HG03097 (cell line): ENCODE measurements around the gene ERFL.
A peak's percentile ranks its signal among the peaks of the same experiment; 100 is the strongest.

Source experiments
- ATAC-seq: cut with Tn5 transposase; IDR thresholded peaks from one replicate; pipeline ENCODE4 v1.9.1; 2021; ENCODE audit not compliant: unreplicated experiment, low FRiP score

ERFL gene

DNA sequence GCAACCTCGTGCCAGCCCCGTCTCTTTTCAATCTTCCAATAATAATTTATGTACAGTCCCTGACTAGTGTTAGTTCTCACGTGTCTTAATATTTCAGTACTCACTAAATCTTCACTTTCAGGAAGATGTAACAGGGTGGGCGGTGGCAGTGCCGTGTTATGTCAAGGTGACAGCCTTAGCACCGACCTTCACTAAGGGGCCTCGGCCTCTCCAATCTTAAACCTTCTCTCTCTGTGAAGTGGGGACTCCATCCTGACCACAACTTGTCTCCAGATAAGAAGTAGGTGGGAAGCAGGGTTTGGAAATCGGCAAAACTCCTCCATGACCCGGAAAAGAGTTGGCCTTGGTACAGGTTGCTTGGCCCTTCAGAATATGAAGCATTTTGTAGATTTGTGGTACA lies 66.4 kb downstream of the ERFL start:
- no peak for ATAC-seq

- no peak for ATAC-seq
These were observed 67.0 kb downstream of the ERFL start for GRCh38 chr19:41861116-41861768.

DNA sequence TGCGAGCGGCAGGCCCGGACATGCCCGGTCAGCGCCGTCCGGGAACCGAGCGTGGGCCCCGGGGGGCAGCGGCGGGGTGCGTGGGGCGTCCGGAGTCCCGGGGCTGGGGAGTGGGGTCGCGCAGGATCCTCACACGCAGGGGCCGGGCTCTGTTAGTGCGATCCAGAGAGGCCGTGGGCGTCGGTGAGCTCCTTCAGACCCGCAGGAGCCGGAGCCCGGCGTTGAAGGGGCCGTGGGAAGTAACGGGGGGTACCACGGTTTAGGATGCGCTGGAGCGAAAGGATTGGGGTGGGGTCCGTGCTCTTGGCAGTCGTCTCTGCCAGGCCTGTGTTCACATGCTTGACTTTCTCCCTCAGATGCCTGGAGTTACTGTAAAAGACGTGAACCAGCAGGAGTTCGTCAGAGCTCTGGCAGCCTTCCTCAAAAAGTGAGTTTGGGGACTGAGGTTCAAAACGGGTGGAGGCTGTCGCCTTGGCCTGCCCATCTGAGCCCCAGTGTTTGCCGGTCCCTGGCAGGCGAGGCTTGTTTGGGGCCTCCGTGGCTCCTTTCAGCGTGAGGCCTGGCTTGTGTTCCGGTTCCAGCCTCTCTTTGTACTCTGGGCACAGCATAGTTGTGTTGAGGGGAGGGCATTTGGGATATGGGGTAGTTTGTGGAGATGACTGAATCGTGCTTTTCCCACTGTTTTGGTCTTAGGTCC lies 67.7 kb downstream of the ERFL start:
- ATAC-seq, result no peak

GRCh38 chr19:41859618-41860418 lies 68.4 kb downstream of the ERFL start, which contains the start of gene RPS19:
TSS of gene RPS19 (plus strand) at chr19:41860255. CDS start at chr19:41860775, 520 bp downstream.
- ATAC-seq, result peak; percentile 82

DNA sequence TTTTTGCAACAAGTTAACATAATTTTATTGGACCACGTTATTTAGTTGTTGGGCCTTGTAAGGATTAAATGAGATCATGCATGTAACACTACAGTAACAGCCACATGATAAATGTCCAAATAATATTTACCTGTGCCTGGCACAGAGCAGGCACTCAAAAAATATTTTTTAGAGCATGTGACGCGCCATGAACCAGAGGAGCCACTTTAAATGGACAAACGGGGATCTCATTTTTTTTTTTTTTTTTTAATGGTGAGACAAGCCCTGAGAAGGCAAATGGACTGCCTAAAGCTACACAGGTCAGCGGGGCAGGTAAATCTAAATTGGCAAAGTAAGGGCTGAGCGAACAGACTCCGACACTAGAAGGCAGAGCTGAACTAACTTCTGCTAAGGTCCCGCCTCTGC lies 69.0 kb downstream of the ERFL start:
- no peak for ATAC-seq
